GM20000 (cell line): ENCODE measurements around the gene TBC1D12.

Experiments used
- DNase-seq: peaks from one replicate; pipeline ENCODE4 v3.0.0; 2012; ENCODE audit warnings: low spot score
- CTCF ChIP-seq: IDR thresholded peaks from 2 replicates; pipeline ENCODE4 v1.5.1; 2012; ENCODE audit warnings: mild to moderate bottlenecking, control low read depth; ENCODE audit errors: extremely low read depth, missing control alignments

The TBC1D12 gene

DNA sequence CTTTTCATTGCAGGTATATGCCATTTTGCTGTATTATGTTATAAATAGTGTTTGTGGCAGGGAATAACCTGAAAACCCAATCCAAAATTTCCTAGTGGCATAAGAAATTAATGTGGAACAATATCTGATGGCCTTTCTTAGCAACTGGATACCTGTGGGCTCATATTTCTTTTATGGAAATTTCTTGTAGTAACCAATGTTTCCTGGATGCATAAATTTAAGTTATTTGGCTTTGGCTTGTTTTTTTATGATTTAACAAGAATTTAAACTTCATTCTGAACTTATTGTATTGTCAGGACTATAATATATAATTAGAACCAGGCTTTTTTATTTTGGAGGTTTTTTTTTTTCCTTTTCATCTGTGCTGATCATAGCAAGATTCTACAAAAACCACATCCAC lies 30.1 kb downstream of the TBC1D12 start:
- TF ChIP-seq CTCF: no peak

GRCh38 chr10:94439275-94439861 lies 37.0 kb downstream of the TBC1D12 start:
- DNase-seq: no peak

More for the DNA sequence above, 30.1 kb downstream of the TBC1D12 start:
- no peak for DNase-seq

DNA sequence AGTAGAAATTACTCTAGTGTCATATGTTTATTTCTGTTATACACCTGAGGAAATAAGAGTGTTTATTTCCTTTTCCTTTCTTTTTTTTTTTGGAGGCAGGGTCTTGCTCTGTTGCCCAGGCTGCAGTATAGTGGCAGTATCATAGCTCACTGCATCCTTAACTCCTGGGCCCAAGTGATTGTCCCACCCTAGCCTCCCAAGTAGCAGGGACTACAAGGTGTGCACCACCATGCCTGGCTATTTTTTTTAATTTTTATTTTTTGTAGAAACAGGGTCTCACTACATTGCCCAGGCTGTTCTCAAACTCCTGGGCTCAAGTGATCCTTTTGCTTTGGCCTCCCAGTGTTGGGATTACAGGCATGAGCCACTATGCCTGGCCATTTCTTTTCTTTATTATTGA lies 37.8 kb downstream of the TBC1D12 start:
- no peak for DNase-seq
- TF ChIP-seq CTCF: no peak

More at GRCh38 chr10:94439275-94439861, 37.0 kb downstream of the TBC1D12 start:
- TF ChIP-seq CTCF: no peak

DNA sequence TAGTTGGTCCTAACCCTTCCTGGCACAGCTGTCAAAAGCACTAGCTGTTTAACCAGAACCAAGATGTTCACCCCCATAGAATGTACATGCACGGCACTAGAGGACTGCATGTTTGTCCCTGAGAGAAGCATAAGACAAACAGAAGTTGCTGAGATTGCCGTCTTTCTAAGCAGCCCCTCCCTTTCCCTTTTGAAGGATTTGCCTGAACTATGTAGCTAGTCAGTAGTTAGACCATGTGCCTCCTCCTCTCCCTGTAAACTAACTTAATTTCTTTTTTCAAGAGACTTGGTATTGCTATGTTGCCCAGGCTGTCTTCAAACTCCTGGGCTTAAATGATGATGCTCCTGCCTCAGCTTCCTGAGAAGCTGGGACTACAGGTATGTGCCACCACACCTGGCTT lies 40.7 kb downstream of the TBC1D12 start:
- DNase-seq: no peak
- no peak for TF ChIP-seq CTCF

- no peak for DNase-seq
- no peak for TF ChIP-seq CTCF
Measured at GRCh38 chr10:94443549-94443948, 41.2 kb downstream of the TBC1D12 start.

GRCh38 chr10:94450782-94451181 lies 48.4 kb downstream of the TBC1D12 start:
- no peak for TF ChIP-seq CTCF
- DNase-seq: no peak

- no peak for TF ChIP-seq CTCF
- DNase-seq: no peak
Measured at GRCh38 chr10:94451883-94452519, 49.7 kb downstream of the TBC1D12 start.
